GM19372 (cell line): ENCODE measurements around the gene PDIA4.
A peak's percentile ranks its signal among the peaks of the same experiment; 100 is the strongest.
"Not testable (repeated sequence)": the region's sequence is repeated elsewhere in the genome, so short reads cannot be mapped to it uniquely, and the experiment has no call there.

Source experiments
- ATAC-seq: cut with Tn5 transposase; IDR thresholded peaks from one replicate; pipeline ENCODE4 v1.9.1; 2021; ENCODE audit warnings: mild to moderate bottlenecking, low read depth, moderate library complexity; ENCODE audit not compliant: unreplicated experiment

Gene PDIA4, protein sequence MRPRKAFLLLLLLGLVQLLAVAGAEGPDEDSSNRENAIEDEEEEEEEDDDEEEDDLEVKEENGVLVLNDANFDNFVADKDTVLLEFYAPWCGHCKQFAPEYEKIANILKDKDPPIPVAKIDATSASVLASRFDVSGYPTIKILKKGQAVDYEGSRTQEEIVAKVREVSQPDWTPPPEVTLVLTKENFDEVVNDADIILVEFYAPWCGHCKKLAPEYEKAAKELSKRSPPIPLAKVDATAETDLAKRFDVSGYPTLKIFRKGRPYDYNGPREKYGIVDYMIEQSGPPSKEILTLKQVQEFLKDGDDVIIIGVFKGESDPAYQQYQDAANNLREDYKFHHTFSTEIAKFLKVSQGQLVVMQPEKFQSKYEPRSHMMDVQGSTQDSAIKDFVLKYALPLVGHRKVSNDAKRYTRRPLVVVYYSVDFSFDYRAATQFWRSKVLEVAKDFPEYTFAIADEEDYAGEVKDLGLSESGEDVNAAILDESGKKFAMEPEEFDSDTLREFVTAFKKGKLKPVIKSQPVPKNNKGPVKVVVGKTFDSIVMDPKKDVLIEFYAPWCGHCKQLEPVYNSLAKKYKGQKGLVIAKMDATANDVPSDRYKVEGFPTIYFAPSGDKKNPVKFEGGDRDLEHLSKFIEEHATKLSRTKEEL

DNA sequence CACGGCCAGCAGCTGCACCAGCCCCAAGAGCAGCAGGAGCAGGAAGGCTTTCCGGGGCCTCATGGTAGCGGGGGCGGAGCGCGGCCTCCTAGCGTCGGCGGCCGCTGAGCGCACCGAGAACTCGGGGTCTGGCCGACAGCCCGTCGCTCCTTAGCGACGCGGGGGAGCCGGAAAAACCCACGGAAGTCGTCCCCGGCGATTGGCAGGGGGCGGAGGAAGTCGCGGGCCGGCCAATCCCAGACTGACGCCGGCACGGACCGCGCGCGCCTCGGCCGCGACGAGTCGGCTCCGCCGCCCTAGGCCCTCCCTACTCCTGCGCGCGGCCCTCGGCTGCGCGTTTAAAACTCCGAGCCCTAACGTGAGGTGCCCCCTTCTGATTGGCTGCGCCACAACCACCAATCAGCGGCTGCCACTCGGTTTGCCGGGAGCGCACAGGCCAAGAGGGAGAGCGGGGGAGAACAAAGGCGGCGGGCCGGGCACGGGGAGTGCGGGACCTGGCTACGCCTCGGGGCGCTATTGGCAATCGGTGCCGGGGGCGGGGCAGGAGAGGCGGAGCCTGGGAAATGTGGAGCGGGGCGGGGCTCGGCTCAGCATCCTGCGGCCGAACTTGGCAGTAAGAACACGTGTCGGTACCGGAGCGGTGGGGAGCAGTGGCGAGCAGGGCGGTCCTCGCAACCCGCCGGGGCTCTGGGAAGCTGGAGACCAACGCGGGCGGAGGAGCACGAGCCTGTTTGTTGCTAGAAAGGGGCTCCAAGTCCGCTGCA lies at the start of gene PDIA4:
Gene PDIA4 (minus strand): TSS at position 160 of the 764 bp plus-strand sequence. CDS start 97 bp downstream, at position 63.
- ATAC-seq = peak; percentile 88

DNA sequence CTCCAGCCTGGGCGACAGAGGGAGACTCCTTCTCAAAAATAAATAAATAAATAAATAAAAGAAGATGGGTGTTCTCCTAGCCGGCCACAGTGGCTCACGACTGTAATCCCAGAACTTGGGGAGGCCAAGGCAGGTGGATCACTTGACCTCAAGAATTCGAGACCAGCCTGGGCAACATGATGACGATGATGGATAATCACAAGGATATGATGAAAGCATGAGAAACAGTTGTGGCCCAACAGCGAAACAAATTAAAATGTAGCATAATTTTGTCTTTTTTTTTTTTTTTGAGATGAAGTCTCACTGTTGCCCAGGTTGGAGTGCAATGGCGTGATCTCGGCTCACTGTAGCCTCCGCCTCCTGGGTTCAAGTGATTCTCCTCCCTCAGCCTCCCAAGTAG lies 49.3 kb upstream of the PDIA4 start:
- no peak for ATAC-seq

DNA sequence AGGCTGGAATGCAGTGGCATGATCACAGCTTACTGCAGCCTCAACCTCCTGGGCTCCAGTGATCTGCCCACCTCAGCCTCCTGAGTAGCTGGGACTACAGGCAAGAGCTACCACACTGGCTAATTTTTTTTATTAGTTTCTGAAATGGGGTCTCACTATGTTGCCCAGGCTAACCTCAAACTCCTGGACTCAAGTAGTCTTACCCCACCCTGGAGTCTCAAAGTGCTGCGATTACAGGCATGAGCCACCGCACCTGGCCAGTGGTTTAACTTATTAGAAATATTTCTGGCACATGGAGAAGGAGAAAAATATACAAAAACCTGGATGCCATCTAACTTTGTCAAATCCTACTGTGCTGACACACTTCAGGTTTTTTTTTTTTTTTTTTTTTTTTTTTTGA lies 47.0 kb upstream of the PDIA4 start:
- no peak for ATAC-seq

DNA sequence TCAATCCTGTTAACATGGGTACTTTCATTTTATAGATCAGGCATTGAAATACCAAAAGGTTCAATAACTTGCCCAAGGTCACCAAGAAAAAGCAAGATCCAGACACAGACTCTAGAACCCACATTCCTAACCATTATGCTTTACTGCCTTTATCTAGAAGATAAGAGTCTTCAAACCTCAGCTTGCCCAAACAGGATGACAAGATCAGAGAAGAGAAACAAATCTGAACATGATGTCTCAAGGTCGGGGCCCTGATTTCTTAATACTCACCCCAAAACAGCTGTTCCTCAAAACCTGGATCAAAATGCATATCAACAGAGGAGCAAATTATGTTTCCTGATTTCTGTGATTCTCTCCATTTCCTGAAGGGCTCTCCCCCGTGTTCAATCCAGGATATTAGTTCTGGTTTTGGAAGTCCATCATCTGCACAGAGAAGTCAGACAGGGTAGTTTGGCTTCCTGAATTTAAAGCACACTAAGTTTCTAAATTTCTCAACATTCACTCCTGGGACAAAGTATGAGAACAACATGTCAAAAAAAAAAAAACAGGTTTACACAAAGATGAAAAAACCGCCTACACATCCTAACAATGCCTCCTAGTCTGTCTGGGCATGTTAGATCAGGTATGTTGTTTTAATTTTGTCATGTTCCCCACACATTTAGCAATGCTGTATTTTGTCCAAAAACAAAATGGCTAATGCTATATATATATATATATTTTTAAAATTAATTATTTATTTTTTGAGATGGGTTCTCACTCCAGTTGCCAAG lies 46.0 kb upstream of the PDIA4 start:
- no peak for ATAC-seq

DNA sequence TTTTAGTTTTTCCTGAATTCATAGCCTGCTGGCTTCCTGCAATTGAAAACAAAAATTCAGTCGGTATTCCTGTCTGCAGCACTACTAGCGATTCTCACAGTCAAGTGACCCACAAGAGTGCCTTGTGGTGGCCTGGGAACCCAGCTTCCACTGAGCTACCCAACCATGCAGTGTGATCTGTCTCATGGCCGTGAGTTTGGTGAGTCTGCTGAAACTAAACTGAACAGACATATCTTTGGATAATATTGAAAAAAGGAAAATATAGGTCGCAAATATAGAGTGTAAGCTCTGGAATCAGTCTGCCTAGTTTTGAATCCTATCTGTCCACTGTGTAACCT lies 44.1 kb upstream of the PDIA4 start:
- no peak for ATAC-seq

- no peak for ATAC-seq
These were observed 43.5 kb upstream of the PDIA4 start for GRCh38 chr7:149071641-149072437.

- no peak for ATAC-seq
These were observed 42.9 kb upstream of the PDIA4 start for GRCh38 chr7:149071182-149071635.

DNA sequence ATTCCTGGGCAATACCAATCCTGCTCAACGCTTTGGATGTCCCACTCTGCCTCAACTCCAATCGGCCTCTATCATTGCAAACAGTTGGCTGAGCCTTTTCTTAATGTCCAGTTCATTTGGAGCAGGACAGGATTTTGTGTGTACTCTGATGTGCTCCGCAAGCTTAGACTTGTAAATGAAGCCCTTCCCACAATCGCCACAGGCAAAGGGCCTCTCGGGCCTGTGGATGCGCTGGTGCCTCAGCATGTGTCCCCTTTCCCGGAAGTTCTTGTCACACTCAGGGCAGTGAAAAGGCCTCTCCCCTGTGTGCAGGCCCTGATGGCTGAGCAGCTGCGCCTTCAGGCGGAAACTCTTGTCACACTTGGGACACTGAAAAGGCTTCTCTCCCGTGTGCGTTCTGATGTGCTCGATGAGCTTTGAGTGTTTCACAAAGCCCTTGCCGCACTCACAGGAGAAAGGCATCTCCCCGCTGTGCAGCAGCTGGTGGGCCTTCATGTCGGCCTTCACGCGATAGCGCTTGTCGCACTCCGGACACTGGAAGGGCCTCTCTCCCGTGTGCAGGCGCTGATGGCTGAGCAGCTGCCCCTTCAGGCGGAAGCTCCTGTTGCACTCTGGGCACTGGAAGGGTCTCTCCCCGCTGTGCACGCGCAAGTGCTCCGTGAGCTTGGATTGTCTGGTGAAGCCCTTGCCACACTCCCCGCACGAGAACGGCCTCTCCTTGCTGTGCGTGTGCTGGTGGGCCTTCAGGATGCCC lies 42.2 kb upstream of the PDIA4 start:
- ATAC-seq = no peak

GRCh38 chr7:149067869-149068268 lies 39.6 kb upstream of the PDIA4 start:
- no peak for ATAC-seq

GRCh38 chr7:149063476-149063875 lies 35.2 kb upstream of the PDIA4 start:
- ATAC-seq = no peak

- not testable (repeated sequence) for ATAC-seq
These were observed 34.1 kb upstream of the PDIA4 start for GRCh38 chr7:149062217-149062899.

DNA sequence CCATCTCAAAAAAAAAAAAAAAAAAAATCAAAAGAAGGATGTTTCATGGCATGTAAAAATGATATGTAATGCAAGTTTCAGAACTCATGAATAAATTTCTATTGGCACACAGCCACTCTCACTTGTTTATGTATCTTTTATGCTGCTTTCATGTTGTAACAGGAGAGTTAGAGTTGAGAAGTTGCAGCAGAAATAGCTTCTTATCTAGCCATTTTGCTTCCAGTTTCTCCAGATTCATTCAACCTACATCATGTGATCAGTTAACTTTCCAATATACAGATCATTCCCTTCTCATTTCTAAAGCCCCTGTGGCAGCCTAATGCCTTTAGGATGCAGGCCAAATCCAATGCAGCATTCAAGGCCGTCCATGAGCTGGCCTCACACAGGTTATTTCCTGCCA lies 31.9 kb upstream of the PDIA4 start:
- ATAC-seq = no peak

DNA sequence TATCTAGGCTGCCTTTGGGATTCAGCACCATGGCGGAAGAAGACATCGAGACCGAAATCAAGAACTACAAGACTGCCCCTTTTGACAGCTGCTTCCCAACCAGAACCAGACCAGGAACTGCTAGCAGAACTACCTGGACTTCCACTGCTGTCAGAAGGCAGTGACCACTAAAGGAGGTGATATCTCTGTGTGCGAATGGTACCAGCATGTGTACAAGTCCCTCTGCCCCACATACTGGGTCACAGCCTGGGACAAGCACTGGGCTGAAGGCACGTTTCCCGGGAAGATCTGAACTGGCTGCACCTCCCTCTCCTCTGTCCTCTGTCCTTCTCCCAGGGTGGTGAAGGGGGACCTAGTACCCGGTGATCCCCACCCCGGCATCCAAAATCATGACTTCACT lies 25.6 kb upstream of the PDIA4 start:
- no peak for ATAC-seq

- ATAC-seq = no peak
These were observed 25.1 kb upstream of the PDIA4 start for GRCh38 chr7:149053384-149053783.

- ATAC-seq = no peak
These were observed 22.6 kb upstream of the PDIA4 start for GRCh38 chr7:149050941-149051340.

DNA sequence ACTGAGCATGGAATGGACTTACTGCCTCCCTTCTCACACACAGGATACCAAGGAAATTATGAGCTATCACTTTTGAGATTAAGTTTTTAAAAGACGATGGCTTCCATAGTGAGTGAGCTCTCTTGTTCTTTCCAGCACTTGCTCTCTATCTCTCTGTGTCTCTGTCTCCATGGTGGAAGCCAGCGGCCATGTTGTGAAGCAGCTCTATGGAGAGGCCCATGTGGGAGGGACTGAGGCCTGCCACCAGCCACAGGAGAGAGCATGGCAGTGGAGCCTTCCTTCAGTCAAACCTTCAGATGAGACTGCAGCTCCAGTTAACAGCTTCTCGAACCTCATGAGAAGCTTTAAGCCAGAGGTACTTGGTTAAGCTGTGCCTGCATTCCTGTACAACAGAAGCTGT lies 20.5 kb upstream of the PDIA4 start:
- no peak for ATAC-seq

GRCh38 chr7:149046416-149046815 lies 18.1 kb upstream of the PDIA4 start:
- ATAC-seq = no peak

DNA sequence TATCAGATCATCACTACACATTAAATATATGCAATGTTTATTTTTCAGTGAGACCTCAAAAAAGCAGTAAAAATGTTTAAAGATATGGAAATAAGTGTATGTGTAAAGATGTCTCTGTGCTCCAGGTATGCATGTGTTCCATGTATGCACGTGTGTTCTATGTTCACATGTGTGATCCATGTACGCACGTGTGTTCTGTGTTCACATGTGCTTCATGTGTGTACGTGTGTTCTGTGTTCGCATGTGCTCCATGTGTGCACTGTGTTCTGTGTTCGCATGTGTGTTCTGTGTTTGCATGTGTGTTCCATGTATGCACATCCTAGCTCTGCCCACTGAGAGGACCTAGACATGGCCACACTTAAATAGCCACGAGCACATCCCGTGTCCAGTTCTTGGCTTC lies 15.6 kb upstream of the PDIA4 start:
- ATAC-seq = no peak

GRCh38 chr7:149041350-149041749 lies 13.0 kb upstream of the PDIA4 start:
- ATAC-seq = no peak
